HEK293 (cell line): ENCODE data around the gene OPRM1.

Experiments used
- CTCF ChIA-PET: fragments of 350-600 bp; formaldehyde crosslinking; extraction: SDS; loops from one replicate; lab custom pipeline; 2021; ENCODE audit warnings: antibody characterized with exemption; lab: Yijun Ruan, JAX
- POLR2A ChIA-PET: fragments of 300-600 bp; formaldehyde crosslinking; extraction: SDS; loops from one replicate; lab custom pipeline; 2020; ENCODE audit warnings: antibody characterized with exemption, inconsistent platforms; lab: Yijun Ruan, JAX
- H3K27ac ChIP-seq: fragments of 200-500 bp; sonication (Bioruptor generic); 2 replicates; pipeline ENCODE4 v1.5.1; 2014; ENCODE audit warnings: low read depth, low read length, control low read depth, inconsistent platforms; ENCODE audit errors: extremely low read depth
- H3K36me3 ChIP-seq, 2 experiments: fragments of 200-500 bp in 1 of 2; sonication (Bioruptor generic) in 1 of 2; 1 replicate in 1 of 2; 2 replicates in 1 of 2; pipeline ENCODE4 v1.5.1; 2014 to 2017; ENCODE audit warnings: inconsistent platforms in 2 of 2, low read length in 2 of 2; ENCODE audit not compliant: control insufficient read depth in 2 of 2, insufficient read depth in 1 of 2
- H3K4me1 ChIP-seq: fragments of 200-500 bp; sonication (Bioruptor generic); 2 replicates; pipeline ENCODE4 v1.5.1; 2014; ENCODE audit warnings: mild to moderate bottlenecking, low read length, inconsistent platforms; ENCODE audit not compliant: control insufficient read depth, insufficient read depth
- H3K4me3 ChIP-seq: 2 replicates; pipeline ENCODE4 v1.5.1; 2011; ENCODE audit warnings: low read depth, mild to moderate bottlenecking, control low read depth, low read length, moderate library complexity
- H3K9me3 ChIP-seq: fragments of 200-500 bp; sonication (Bioruptor generic); 2 replicates; pipeline ENCODE4 v1.5.1; 2014; ENCODE audit warnings: low read depth, low read length, inconsistent platforms; ENCODE audit not compliant: control insufficient read depth, insufficient read depth
- GLIS1 ChIP-seq: fragments of 450-650 bp; formaldehyde crosslinking; IDR thresholded peaks from 2 replicates; pipeline ENCODE4 v1.5.1; 2016; ENCODE audit warnings: missing biosample characterization, missing genetic modification characterization
- HIC1 ChIP-seq: fragments of 450-650 bp; formaldehyde crosslinking; IDR thresholded peaks from 2 replicates; pipeline ENCODE4 v1.5.1; 2016; ENCODE audit warnings: missing biosample characterization, missing genetic modification characterization
- PATZ1 ChIP-seq: fragments of 450-650 bp; formaldehyde crosslinking; IDR thresholded peaks from 2 replicates; pipeline ENCODE4 v1.5.1; 2016; ENCODE audit warnings: missing biosample characterization, missing genetic modification characterization
- PRDM10 ChIP-seq: fragments of 450-650 bp; formaldehyde crosslinking; IDR thresholded peaks from 2 replicates; pipeline ENCODE4 v1.5.1; 2016; ENCODE audit warnings: missing biosample characterization, missing genetic modification characterization
- ZFP37 ChIP-seq: fragments of 450-650 bp; formaldehyde crosslinking; IDR thresholded peaks from 2 replicates; pipeline ENCODE4 v1.5.1; 2016; ENCODE audit warnings: missing biosample characterization, missing genetic modification characterization
- ZNF146 ChIP-seq: fragments of 450-650 bp; formaldehyde crosslinking; IDR thresholded peaks from 2 replicates; pipeline ENCODE4 v1.5.1; 2016; ENCODE audit warnings: missing biosample characterization, missing genetic modification characterization
- ZNF157 ChIP-seq: fragments of 450-650 bp; formaldehyde crosslinking; IDR thresholded peaks from 2 replicates; pipeline ENCODE4 v1.5.1; 2016; ENCODE audit warnings: missing biosample characterization, missing genetic modification characterization
- ZNF169 ChIP-seq: fragments of 450-650 bp; formaldehyde crosslinking; IDR thresholded peaks from 2 replicates; pipeline ENCODE4 v1.5.1; 2016; ENCODE audit warnings: missing biosample characterization, missing genetic modification characterization
- ZNF248 ChIP-seq: fragments of 450-650 bp; formaldehyde crosslinking; IDR thresholded peaks from 2 replicates; pipeline ENCODE4 v1.5.1; 2017; ENCODE audit warnings: missing biosample characterization, missing genetic modification characterization
- ZNF266 ChIP-seq: fragments of 450-650 bp; formaldehyde crosslinking; IDR thresholded peaks from 2 replicates; pipeline ENCODE4 v1.5.1; 2016; ENCODE audit warnings: missing biosample characterization, missing genetic modification characterization, low read depth
- ZNF302 ChIP-seq: fragments of 450-650 bp; formaldehyde crosslinking; IDR thresholded peaks from 2 replicates; pipeline ENCODE4 v1.5.1; 2016; ENCODE audit warnings: missing biosample characterization, missing genetic modification characterization, low read depth
- ZNF473 ChIP-seq: fragments of 450-650 bp; formaldehyde crosslinking; IDR thresholded peaks from 2 replicates; pipeline ENCODE4 v1.5.1; 2017; ENCODE audit warnings: missing biosample characterization, missing genetic modification characterization
- ZNF521 ChIP-seq: fragments of 450-650 bp; formaldehyde crosslinking; IDR thresholded peaks from 2 replicates; pipeline ENCODE4 v1.5.1; 2017; ENCODE audit warnings: missing biosample characterization, mild to moderate bottlenecking, missing genetic modification characterization
- ZNF585B ChIP-seq: fragments of 450-650 bp; formaldehyde crosslinking; IDR thresholded peaks from 2 replicates; pipeline ENCODE4 v1.5.1; 2016; ENCODE audit warnings: missing biosample characterization, missing genetic modification characterization
- ZNF621 ChIP-seq: fragments of 450-650 bp; formaldehyde crosslinking; IDR thresholded peaks from 2 replicates; pipeline ENCODE4 v1.5.1; 2017; ENCODE audit warnings: missing biosample characterization, missing genetic modification characterization
- ZNF624 ChIP-seq: fragments of 450-650 bp; formaldehyde crosslinking; IDR thresholded peaks from 2 replicates; pipeline ENCODE4 v1.5.1; 2017; ENCODE audit warnings: missing biosample characterization, missing genetic modification characterization
- ZNF658 ChIP-seq: fragments of 450-650 bp; formaldehyde crosslinking; IDR thresholded peaks from 2 replicates; pipeline ENCODE4; 2016; ENCODE audit warnings: missing biosample characterization, missing genetic modification characterization
- ZNF677 ChIP-seq: fragments of 450-650 bp; IDR thresholded peaks from 2 replicates; pipeline ENCODE4 v1.5.0; 2018; ENCODE audit warnings: missing biosample characterization, mild to moderate bottlenecking, missing genetic modification characterization, moderate library complexity
- ZNF791 ChIP-seq: fragments of 450-650 bp; formaldehyde crosslinking; IDR thresholded peaks from 2 replicates; pipeline ENCODE4 v1.5.1; 2016; ENCODE audit warnings: missing biosample characterization, missing genetic modification characterization

Gene OPRM1

GRCh38 chr6:154056536-154056935, 17.5 kb downstream of the OPRM1 start:
- POLR2A ChIA-PET = no interaction called here

GRCh38 chr6:154057098-154057497, 18.1 kb downstream of the OPRM1 start:
- ChIA-PET CTCF (interaction anchor here (0.8 kb wide), 1 partner anchor 25 kb away, joined by 5 read pairs; no protein-coding TSS in a partner anchor), POLR2A (no interaction called here)
- no peak overlapping the region for H3K27ac ChIP-seq
- TF ChIP-seq HIC1 (tag by site-specific recombination) = no peak
- no peak for TF ChIP-seq ZNF791 (tag by site-specific recombination)
- no peak for TF ChIP-seq ZNF157 (tag by site-specific recombination)
- no peak for TF ChIP-seq PATZ1
- TF ChIP-seq GLIS1 (tag by site-specific recombination) = no peak
- no peak for TF ChIP-seq ZNF521 (tag by site-specific recombination)
- no peak for TF ChIP-seq ZNF677
- TF ChIP-seq ZNF266 = no peak
- no peaks in the 10 kb centered on the region for H3K4me1 ChIP-seq
- no peaks in the 10 kb centered on the region for H3K9me3 ChIP-seq
- H3K4me3 ChIP-seq = no peak overlapping the region
- H3K36me3 ChIP-seq = no peaks in the 10 kb centered on the region

More at GRCh38 chr6:154056536-154056935, 17.5 kb downstream of the OPRM1 start:
- no peaks in the 10 kb centered on the region for H3K36me3 ChIP-seq
- no peak overlapping the region for H3K4me3 ChIP-seq
- no peaks in the 10 kb centered on the region for H3K4me1 ChIP-seq
- no peak overlapping the region for H3K27ac ChIP-seq
- CTCF ChIA-PET = interaction anchor here (0.8 kb wide), 1 partner anchor 25 kb away, joined by 5 read pairs; no protein-coding TSS in a partner anchor
- TF ChIP-seq ZNF248 (tag by site-specific recombination) (no peak), ZNF621 (tag by site-specific recombination) (no peak), PRDM10 (no peak), ZNF624 (tag by site-specific recombination) (no peak), ZNF473 (tag by site-specific recombination) (no peak), ZFP37 (no peak), ZNF169 (tag by site-specific recombination) (no peak), ZNF146 (no peak), ZNF302 (tag by site-specific recombination) (no peak), ZNF585B (tag by site-specific recombination) (no peak), ZNF658 (no peak)
- H3K9me3 ChIP-seq = no peaks in the 10 kb centered on the region
